HG02610 (cell line): ENCODE results near the gene NAPA.

Experiments used
- ATAC-seq: cut with Tn5 transposase; IDR thresholded peaks from one replicate; pipeline ENCODE4 v1.9.1; 2021; ENCODE audit warnings: mild to moderate bottlenecking, moderate library complexity; ENCODE audit not compliant: unreplicated experiment

NAPA gene

DNA sequence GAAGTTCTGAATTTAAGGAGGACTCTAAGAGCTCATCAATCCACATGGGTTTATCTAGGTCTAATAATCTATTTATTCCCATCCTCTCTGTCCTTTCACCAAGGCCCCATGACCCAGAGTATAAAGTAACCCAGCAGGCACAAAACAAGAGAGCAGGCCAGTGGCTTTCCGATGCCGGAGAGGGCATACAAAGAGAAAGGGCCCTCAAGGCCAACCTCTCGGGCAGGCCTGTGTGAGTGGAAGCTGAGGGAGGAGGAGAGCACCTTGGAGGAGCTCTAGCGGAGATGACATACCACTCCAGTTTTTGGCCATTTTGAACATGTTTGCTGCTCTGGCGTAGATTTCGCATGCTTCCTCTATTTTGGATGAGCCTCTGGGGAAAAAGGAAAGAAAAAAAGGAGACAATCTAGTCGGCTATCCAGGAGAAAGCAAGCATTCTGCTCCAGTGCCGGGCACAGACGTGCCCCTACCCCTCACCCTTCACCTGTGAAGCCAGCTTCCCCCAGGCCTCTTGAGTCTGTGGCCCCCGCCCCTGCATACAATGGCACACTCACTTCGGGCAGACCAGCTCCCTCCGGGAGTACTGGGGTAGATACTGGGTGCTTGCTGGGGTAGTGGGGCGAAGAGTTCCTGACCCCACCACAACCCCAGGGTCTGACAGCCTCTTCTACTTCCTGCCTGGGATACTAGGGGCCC lies 11.6 kb downstream of the NAPA start:
- ATAC-seq, result no peak

DNA sequence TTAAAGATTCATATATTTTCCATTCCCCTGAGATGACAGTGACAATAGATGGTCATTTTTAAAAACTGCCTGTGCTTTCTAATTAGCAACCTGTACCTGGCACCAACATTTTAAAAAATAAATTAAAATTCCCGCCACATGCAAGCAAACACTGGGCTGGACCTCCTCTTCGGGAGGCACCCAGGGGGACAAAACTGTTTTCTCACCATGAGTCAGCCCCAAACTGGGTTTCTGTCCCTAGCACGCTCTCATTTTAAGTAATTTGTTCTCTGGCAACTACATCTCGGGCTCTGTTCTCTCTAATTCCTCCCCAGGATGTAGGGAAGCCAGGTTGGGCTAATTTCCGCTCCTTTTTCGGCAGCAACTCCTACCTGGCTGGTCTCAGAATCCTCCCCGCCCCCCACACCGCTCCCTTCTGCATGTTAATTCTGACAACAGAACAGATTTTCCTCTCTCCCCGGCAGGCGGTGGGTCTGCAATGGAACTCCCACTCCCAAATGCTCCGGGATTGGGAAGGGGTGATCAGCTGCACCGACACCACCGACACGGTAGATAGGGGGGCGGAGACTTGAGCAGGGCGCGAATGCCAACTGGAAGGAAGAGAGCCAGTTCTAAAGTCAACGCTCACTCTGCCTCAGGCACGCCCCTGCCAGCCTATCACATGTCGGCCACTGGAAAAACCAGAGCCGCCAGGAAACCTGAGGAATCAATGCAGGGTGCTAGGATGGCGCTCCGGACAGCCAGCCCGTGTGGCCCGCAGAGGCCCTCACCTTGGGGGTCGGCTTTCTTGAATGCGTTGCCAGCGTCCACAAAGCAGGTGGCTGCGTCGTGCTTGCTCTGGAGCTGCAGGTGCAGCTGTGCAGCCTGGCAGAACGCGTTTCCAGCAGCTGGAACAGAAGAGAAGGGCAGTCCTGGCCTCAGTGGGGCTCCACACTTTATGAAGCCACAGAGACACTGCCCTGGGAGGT lies 14.7 kb downstream of the NAPA start:
- no peak for ATAC-seq

GRCh38 chr19:47499371-47499770 lies 15.5 kb downstream of the NAPA start:
- no peak for ATAC-seq

- no peak for ATAC-seq
Measured at GRCh38 chr19:47498561-47498960, 16.3 kb downstream of the NAPA start.

- no peak for ATAC-seq
Measured at GRCh38 chr19:47497821-47498520, 16.9 kb downstream of the NAPA start.

DNA sequence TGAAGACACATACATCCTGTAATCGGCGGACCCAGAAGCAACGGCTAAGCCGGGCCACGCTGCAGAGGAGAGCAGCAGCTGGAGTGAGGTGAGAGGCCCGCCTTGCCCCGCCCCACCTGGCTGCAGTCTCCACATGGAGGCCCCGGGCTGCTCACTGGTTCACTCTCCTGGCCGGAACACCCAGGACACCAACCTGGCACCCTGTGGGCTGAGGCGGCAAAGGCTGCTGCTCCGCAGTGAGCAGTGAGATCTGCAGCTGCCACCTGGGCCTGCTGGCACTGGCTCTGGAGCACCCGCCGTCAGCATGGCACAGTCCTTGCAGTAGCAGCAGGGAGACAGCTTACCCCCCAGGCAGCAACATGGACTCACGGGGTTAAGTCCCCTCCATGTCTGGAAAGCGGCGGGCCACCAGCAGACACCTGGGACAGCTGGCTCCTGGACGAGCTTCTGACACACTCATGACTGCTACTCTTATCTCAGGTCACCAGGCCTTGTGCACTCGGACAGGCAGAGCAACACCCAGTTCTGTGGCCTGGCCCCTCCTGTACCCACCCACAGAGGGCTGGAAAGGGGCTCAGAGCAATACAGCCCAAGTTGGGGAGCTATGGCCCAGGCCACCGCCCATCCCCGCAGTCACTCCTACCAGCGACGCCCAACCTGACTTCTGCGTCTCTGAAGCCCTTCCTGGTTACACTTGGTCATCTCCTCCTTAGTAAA lies 17.7 kb downstream of the NAPA start:
- ATAC-seq, result no peak

- no peak for ATAC-seq
Measured at GRCh38 chr19:47495478-47496372, 19.1 kb downstream of the NAPA start.

GRCh38 chr19:47494729-47495128 lies 20.1 kb downstream of the NAPA start:
- no peak for ATAC-seq

DNA sequence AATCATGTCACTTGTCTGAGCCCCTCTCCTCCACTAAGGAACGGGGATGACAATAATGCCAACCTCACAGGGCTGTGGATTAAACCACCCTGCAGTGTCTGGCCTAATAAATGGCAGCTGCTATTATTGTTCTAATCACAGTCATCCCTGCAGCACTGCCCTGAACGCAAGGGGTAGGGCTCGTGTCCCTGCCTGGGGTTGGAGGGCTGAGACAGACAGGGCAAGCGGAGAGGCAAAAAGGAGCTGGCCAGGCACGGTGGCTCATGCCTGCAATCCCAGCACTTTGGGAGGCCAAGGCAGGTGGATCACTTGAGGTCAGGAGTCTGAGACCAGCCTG lies 20.7 kb downstream of the NAPA start:
- ATAC-seq, result no peak

- no peak for ATAC-seq
Measured at GRCh38 chr19:47493378-47494210, 21.3 kb downstream of the NAPA start.

GRCh38 chr19:47492571-47493377 lies 22.1 kb downstream of the NAPA start:
- no peak for ATAC-seq

- ATAC-seq, result no peak
Measured at GRCh38 chr19:47492137-47492533, 22.7 kb downstream of the NAPA start.

DNA sequence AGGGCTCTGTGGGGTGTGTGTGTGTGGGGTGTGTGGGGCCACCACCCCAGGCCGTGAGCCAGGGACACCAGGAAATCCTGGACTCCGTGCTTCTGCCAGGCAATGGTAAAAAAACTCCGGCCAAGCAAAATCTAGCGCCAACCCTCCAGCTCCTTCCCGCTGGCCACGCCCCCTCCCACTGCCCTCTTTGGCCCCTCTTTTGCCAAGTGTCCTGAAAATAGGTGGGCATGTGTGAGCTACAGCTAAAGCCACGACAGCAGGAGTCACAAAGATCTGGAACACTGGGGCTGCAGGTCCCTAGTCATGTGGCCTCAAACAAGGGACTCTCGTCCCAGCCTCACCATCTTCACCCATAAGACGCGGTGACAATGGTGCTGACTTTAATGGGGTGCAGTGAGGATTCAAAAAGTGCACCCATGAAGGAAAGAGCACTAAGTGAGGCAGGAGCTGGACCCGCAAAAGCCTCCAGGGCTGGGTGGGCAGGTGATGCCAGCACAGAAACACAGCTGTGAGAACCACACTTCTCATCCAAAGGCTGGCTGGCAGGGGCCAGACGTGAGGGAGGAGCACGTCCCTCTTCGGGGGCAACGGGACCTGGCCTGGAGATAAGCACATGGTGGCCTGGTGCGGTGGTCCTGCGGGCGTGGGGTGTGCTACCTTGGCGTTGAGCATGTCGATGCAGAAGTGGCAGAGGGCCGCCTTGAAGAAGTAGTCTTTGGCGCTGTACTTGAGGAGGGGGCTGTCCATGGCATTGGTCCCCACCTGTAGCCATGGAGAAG lies 23.3 kb downstream of the NAPA start:
- no peak for ATAC-seq

DNA sequence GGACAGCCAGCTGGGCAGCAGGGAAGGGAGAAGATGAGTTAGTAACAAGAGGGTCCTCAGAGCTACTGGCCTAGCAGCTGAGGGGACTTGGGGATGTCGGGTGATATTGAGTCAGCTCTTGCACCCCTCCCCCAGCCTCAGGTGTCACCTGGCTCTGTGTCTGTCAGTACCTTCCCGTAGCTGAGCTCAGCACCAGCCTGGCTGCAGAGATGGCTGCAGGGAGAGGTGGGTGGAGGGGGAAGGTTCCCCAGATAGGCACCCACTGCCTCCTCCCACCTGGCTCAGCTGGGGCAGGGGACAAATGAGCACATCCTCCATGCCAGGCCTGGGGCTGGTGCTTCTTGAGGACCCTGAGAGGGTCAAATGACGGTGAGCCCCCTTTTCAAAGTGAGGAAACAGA lies 24.0 kb downstream of the NAPA start:
- ATAC-seq, result no peak

DNA sequence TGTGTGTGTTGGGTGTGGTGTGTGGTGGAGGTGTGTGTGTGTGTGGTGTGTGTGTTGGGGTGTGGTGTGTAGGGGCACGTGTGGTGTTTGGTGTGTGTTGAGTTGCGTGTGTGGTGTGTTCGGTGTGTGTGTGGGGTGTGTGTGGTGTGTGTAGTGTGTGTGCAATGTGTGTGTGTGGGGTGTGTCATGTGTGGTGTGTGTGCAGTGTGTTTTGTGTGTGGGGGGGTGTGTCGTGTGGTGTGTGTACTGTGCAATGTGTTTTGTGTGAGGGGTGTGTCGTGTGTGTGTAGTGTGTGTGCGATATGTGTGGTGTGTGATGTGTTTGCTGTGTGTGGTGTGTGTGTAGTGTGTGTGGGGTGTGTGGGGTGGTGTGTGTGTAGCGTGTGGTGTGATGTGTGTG lies 24.8 kb downstream of the NAPA start:
- no peak for ATAC-seq

DNA sequence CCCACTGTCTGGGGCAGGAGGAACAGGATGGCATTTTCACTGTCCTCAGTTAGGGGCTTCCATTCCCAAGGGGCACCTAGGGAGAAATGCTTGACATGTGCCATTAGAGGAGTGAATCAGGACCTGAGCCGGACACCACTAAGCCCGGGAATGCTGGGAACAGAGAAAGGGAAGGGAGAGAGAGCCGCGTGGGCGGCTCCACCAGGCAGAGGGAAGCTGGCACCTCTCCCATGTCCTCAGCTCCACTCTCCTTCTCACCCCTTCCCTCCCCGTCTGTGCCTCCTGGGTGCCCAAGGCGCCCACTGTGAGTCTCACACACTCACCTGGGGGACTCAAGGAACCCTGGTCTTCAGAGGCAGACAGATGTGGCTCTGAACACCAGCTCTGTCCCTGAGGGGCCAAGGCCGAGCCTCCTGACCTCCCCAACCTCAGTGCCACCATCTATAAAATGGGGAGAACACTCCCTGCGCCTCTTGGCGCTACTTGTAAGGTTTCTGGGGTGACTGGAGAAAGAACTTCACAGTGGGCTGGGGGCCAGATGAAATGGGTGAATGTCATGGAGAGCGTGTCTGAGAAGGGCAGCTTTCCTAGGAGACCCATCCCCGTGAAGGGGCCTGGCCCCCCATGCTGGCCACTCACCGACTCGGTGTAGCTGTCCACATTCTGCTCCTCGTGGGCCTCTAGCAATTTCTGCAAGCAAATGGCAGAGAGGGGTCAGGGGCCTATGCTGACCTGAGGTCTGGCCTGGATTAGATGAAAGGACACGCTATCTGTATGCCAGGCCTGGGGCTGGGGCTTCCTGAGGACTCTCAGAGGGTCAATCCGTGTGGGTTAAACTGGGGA lies 25.6 kb downstream of the NAPA start:
- ATAC-seq, result no peak
